SHP77 treated with DMSO at 0.1 percent for 48 hours (cell line): ENCODE data around the gene GHDC.
"Not testable (repeated sequence)": the region's sequence is repeated elsewhere in the genome, so short reads cannot be mapped to it uniquely, and the experiment has no call there.

Experiments
- DNase-seq: peaks from one replicate; lab custom pipeline; 2025; lab: John Stamatoyannopoulos, UW

Gene GHDC

GRCh38 chr17:42146911-42147607 lies 47.2 kb downstream of the GHDC start:
- no peak for DNase-seq

- DNase-seq = not testable (repeated sequence)
Measured at GRCh38 chr17:42143138-42143537, 51.2 kb downstream of the GHDC start.

- no peak for DNase-seq
Measured at GRCh38 chr17:42142371-42142896, 51.9 kb downstream of the GHDC start.

- no peak for DNase-seq
Measured at GRCh38 chr17:42141382-42141781, 52.9 kb downstream of the GHDC start.

- DNase-seq = not testable (repeated sequence)
Measured at GRCh38 chr17:42140690-42141089, 53.6 kb downstream of the GHDC start.
